Measurements from ENCODE around the gene MGAT4A.

The MGAT4A gene

DNA sequence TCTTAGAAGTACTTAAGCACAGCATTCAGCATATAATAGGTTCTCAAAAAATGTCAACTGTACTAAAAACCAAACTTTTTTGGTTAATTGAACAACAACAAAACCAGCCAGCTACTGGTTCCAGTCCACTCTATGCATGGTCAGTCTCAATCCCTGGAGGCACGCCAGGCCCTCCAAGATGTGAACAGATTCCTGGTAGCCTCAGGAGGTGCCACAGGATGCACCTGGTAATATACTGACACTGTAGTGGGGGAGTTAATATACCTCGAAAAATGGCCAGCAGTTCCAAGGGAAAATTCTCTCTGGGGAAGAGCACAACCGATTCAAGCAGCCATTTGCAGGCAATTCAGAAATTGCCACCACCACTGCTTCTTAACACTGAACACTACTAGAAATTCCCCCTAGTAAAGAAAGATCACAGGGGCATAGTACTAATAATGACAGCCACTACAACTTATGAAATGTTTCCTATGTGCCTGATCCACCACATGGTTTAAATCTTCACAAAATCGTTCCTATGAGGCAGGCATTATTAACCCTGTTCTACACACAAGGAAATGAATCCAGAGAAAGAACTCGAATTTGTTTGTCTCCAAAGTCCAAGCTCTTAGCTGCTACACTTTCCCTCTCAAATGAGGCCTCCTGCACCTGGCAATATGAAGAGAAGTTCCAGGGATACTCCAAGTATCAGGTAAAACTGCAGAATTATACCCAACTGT lies 3.4 kb downstream of the MGAT4A start:
- no peak overlapping the region for H3K4me3 ChIP-seq (ENCODE audit: low read depth, low read length)
- TF ChIP-seq, protein P1, sequence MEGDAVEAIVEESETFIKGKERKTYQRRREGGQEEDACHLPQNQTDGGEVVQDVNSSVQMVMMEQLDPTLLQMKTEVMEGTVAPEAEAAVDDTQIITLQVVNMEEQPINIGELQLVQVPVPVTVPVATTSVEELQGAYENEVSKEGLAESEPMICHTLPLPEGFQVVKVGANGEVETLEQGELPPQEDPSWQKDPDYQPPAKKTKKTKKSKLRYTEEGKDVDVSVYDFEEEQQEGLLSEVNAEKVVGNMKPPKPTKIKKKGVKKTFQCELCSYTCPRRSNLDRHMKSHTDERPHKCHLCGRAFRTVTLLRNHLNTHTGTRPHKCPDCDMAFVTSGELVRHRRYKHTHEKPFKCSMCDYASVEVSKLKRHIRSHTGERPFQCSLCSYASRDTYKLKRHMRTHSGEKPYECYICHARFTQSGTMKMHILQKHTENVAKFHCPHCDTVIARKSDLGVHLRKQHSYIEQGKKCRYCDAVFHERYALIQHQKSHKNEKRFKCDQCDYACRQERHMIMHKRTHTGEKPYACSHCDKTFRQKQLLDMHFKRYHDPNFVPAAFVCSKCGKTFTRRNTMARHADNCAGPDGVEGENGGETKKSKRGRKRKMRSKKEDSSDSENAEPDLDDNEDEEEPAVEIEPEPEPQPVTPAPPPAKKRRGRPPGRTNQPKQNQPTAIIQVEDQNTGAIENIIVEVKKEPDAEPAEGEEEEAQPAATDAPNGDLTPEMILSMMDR (IDR thresholded peaks at IDR 0.05; ENCODE audit: low read depth, low read length): no peak
- no peak for DNase-seq
- no peaks in the 10 kb centered on the region for H3K9me3 ChIP-seq (ENCODE audit: severe bottlenecking)
- no peaks in the 10 kb centered on the region for H3K27me3 ChIP-seq (ENCODE audit: insufficient read depth, low read depth, severe bottlenecking)
- no peaks in the 10 kb centered on the region for H3K36me3 ChIP-seq
- H3K27ac ChIP-seq: no peak overlapping the region

DNA sequence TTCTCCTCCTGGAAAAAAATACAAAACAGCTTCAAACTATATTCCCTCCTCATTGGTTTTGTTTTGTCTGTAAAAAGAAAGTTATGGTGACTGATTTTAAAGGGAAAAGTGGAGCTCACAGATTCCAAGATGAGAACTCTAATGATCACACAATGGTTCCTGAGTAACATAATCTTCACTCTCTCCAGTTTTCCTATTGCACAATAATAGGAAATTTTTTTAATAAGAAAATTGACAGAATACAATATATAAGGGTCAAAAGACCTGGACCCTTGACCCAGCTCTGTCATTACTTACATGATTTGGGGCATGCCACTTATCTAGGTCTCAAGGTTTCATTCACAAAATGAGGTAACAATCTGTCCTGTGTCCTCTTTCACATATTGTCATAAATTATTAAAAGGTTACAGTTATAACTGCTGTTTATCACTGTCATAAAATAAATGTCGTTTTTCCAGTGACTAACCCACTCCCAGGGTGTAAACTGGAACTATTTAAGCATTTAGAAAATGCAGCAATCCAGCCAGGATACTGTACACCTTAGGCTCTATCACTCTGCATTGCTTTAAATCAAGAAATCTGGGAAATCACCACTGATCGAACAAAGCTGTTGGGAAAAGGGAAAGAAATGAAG lies 4.1 kb downstream of the MGAT4A start:
- Histone ChIP-seq H3K27me3 (ENCODE audit: insufficient read depth, low read depth, severe bottlenecking) (no peaks in the 10 kb centered on the region), H3K4me3 (ENCODE audit: low read depth, low read length) (no peak overlapping the region), H3K36me3 (no peaks in the 10 kb centered on the region), H3K9me3 (ENCODE audit: severe bottlenecking) (no peaks in the 10 kb centered on the region), H3K27ac (no peak overlapping the region)
- no peak for DNase-seq
- TF ChIP-seq, protein P1 (IDR thresholded peaks at IDR 0.05; ENCODE audit: low read depth, low read length): no peak

DNA sequence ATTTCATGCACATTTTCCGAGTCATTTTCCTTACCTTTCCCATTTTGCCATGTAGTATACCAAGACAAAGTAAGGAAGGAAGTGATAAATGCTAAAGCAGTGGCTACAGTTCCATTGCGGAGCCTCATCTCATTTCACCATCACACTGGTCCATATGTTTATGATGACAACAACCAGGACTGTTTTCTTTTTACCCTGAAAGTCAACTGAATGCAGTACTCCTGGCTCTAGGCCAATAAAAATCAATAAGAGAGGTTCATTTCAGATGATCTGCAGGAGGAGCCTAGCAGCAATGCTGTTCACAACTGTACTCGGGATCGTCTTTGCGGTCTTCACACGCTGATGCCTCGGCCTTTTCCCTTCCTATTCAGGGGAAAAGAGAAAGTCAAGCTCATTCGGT lies 4.7 kb downstream of the MGAT4A start:
- H3K27ac ChIP-seq: no peak overlapping the region
- H3K36me3 ChIP-seq: no peaks in the 10 kb centered on the region
- H3K4me3 ChIP-seq (ENCODE audit: low read depth, low read length): no peak overlapping the region
- DNase-seq: no peak
- no peaks in the 10 kb centered on the region for H3K9me3 ChIP-seq (ENCODE audit: severe bottlenecking)
- TF ChIP-seq, protein P1 (IDR thresholded peaks at IDR 0.05; ENCODE audit: low read depth, low read length): no peak
- H3K27me3 ChIP-seq (ENCODE audit: insufficient read depth, low read depth, severe bottlenecking): no peaks in the 10 kb centered on the region

DNA sequence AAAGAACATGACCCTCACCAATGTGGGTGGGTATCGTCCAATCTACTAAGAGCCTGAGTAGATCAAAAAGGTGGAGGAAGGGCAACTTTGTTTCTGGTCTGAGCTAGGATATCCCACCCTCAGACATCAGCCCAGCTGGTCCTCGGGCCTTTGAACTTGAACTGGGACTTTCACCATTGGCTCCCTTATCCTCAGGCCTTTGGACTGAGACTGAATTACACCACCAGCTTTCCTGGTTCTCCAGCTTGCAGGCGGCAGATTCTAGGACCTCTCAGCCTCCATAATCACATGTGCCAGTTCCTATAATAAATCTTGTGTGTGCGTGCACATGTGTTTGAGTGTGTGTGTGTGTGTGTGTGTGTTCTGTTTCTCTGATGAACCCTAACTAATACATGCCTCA lies 10.6 kb downstream of the MGAT4A start:
- no peak for DNase-seq
- TF ChIP-seq, protein P1 (IDR thresholded peaks at IDR 0.05; ENCODE audit: low read depth, low read length): no peak
- no peak overlapping the region for H3K4me3 ChIP-seq (ENCODE audit: low read depth, low read length)
- H3K27ac ChIP-seq: no peak overlapping the region
- no peaks in the 10 kb centered on the region for H3K27me3 ChIP-seq (ENCODE audit: insufficient read depth, low read depth, severe bottlenecking)
- no peaks in the 10 kb centered on the region for H3K36me3 ChIP-seq
- H3K9me3 ChIP-seq (ENCODE audit: severe bottlenecking): no peaks in the 10 kb centered on the region

DNA sequence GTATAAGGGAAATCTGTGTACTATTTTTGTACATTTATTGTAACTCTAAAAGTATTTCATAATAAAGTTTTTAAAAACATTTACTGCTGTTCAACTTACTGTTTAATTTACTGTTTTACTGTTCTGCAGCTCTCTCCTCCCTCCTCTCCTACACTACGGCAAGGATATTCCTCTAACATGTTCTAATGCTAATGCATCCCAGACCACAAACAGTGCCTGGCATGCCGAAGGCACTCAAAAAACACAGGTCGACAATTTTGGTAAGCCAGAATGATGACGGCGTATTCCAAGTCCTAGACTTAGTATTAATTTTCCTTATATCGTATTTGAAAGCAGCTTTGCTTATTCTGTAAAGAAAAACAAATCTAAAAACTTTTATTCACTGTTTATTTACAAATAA lies 13.3 kb downstream of the MGAT4A start:
- no peaks in the 10 kb centered on the region for H3K36me3 ChIP-seq
- no peak for DNase-seq
- no peaks in the 10 kb centered on the region for H3K27me3 ChIP-seq (ENCODE audit: insufficient read depth, low read depth, severe bottlenecking)
- no peak overlapping the region for H3K27ac ChIP-seq
- no peak overlapping the region for H3K4me3 ChIP-seq (ENCODE audit: low read depth, low read length)
- no peaks in the 10 kb centered on the region for H3K9me3 ChIP-seq (ENCODE audit: severe bottlenecking)
- TF ChIP-seq, protein P1 (IDR thresholded peaks at IDR 0.05; ENCODE audit: low read depth, low read length): no peak
